CD14-positive monocyte (primary cell): ENCODE measurements around the gene ITLN1. TPM values are rescaled to one million over a fixed set of nuclear protein-coding genes. Genes with fewer than 3 reads are reported as not detected.

Experiments
- DNase-seq, 3 donors: peaks; one replicate each; pipeline ENCODE4 v3.0.0-alpha.2; 2011 to 2022
- H2AFZ ChIP-seq: 2 replicates; pipeline ENCODE4 v1.6.0; 2012; ENCODE audit warnings: mild to moderate bottlenecking, low read depth, low read length, inconsistent platforms; ENCODE audit not compliant: insufficient read depth, poor library complexity, severe bottlenecking
- H3K27ac ChIP-seq, 2 donors: 1 replicate in 1 of 2; 2 replicates in 1 of 2; pipeline ENCODE4 v1.5.1; 2012 to 2013; ENCODE audit warnings: low read length in 2 of 2, control low read depth in 1 of 2, inconsistent platforms in 1 of 2, low read depth in 1 of 2, mild to moderate bottlenecking in 1 of 2
- H3K27me3 ChIP-seq, 2 donors: one replicate each; pipeline versions ENCODE4 v1.6.0 to v1.6.1; 2011 to 2013; ENCODE audit warnings: low read length in 2 of 2; ENCODE audit not compliant: control insufficient read depth in 2 of 2, insufficient read depth in 2 of 2
- H3K36me3 ChIP-seq, 2 donors: replicated peaks in 1 of 2; 1 replicate in 1 of 2; 2 replicates in 1 of 2; pipeline versions ENCODE4 v1.5.1 to v1.6.1; 2012 to 2013; ENCODE audit warnings: low read length in 2 of 2, control low read depth in 1 of 2, inconsistent platforms in 1 of 2, mild to moderate bottlenecking in 1 of 2; ENCODE audit not compliant: insufficient read depth in 2 of 2, control insufficient read depth in 1 of 2
- H3K4me1 ChIP-seq, 2 donors: 1 replicate in 1 of 2; 2 replicates in 1 of 2; pipeline versions ENCODE4 v1.5.1 to v1.6.1; 2012 to 2013; ENCODE audit warnings: low read length in 2 of 2, control low read depth in 1 of 2, inconsistent platforms in 1 of 2, mild to moderate bottlenecking in 1 of 2, moderate library complexity in 1 of 2; ENCODE audit not compliant: insufficient read depth in 2 of 2, control insufficient read depth in 1 of 2
- H3K4me2 ChIP-seq: replicated peaks from 2 replicates; pipeline ENCODE3; 2012; ENCODE audit warnings: low read length, moderate library complexity, mild to moderate bottlenecking; ENCODE audit not compliant: poor library complexity, severe bottlenecking; ENCODE audit errors: extremely low read depth
- H3K4me3 ChIP-seq, 3 experiments: fragments of 200-600 bp in 1 of 3; sonication (generic) in 1 of 3; replicated peaks in 1 of 3; 1 replicate in 2 of 3; 2 replicates in 1 of 3; pipeline ENCODE4 v1.5.1; 2011 to 2013; ENCODE audit warnings: low read length in 3 of 3, mild to moderate bottlenecking in 3 of 3, control low read depth in 2 of 3, low read depth in 2 of 3, inconsistent platforms in 1 of 3, moderate library complexity in 1 of 3
- H3K79me2 ChIP-seq: 2 replicates; pipeline ENCODE4 v1.6.0; 2012; ENCODE audit warnings: mild to moderate bottlenecking, control low read depth, inconsistent platforms, low read length, moderate library complexity; ENCODE audit not compliant: insufficient read depth
- H3K9ac ChIP-seq: 2 replicates; pipeline ENCODE4 v1.6.0; 2017; ENCODE audit warnings: low read length, mild to moderate bottlenecking; ENCODE audit not compliant: insufficient read depth, poor library complexity, severe bottlenecking
- H3K9me3 ChIP-seq, 2 donors: replicated peaks in 1 of 2; 1 replicate in 1 of 2; 2 replicates in 1 of 2; pipeline versions ENCODE4 v1.5.1 to v1.6.1; 2012 to 2013; ENCODE audit warnings: low read length in 2 of 2, control low read depth in 1 of 2; ENCODE audit not compliant: control insufficient read depth in 1 of 2, insufficient read depth in 1 of 2
- H4K20me1 ChIP-seq: 2 replicates; pipeline ENCODE4 v1.6.0; 2012; ENCODE audit warnings: mild to moderate bottlenecking, low read length, control low read depth, moderate library complexity; ENCODE audit not compliant: insufficient read depth
- H3K27ac Mint-ChIP-seq, 7 donors: one replicate each; pipeline ENCODE4 v1.8.0; 2020; ENCODE audit warnings: mild to moderate bottlenecking in 7 of 7, mixed read lengths in 7 of 7, moderate library complexity in 6 of 7, inconsistent platforms in 2 of 7
- H3K27me3 Mint-ChIP-seq, 3 donors: one replicate each; pipeline ENCODE4 v1.8.0; 2021 to 2022; ENCODE audit warnings: low read depth in 3 of 3, mild to moderate bottlenecking in 3 of 3, mixed read lengths in 3 of 3, moderate library complexity in 3 of 3, inconsistent platforms in 1 of 3
- H3K36me3 Mint-ChIP-seq, 2 donors: one replicate each; pipeline ENCODE4 v1.8.0; 2020; ENCODE audit warnings: mixed read lengths in 2 of 2, inconsistent platforms in 1 of 2, mild to moderate bottlenecking in 1 of 2
- H3K4me1 Mint-ChIP-seq: one replicate; pipeline ENCODE4 v1.8.0; 2020; ENCODE audit warnings: mild to moderate bottlenecking, mixed read lengths
- H3K4me3 Mint-ChIP-seq, 2 donors: one replicate each; pipeline ENCODE4 v1.8.0; 2020; ENCODE audit warnings: mild to moderate bottlenecking in 2 of 2, mixed read lengths in 2 of 2, moderate library complexity in 1 of 2
- H3K9me3 Mint-ChIP-seq, 7 donors: one replicate each; pipeline ENCODE4 v1.8.0; 2020 to 2022; ENCODE audit warnings: mixed read lengths in 7 of 7, mild to moderate bottlenecking in 6 of 7, moderate library complexity in 6 of 7, inconsistent platforms in 2 of 7
- WGBS: methylation state at CpG from one replicate; pipeline ENCODE4 v1.1.5; 2013; ENCODE audit warnings: missing lambda C conversion rate; ENCODE audit not compliant: insufficient coverage; 5-methylcytosine and 5-hydroxymethylcytosine counted together
- intact Hi-C, 2 donors: fragments of 100-400 bp; cut with micrococcal nuclease; formaldehyde crosslinking; loops; one replicate each; pipeline versions ENCODE4 v1.15.0 to v1.15.1; 2023
- polyA plus RNA-seq, 3 donors: library from polyadenylated mRNA; depleted of rRNA in 1 of 3; unstranded in 2 of 3; stranded (reverse) in 1 of 3; fragments of 300-500 nt in 2 of 3; fragments of >200 nt in 1 of 3; fragmentation: Illumina TruSeq in 2 of 3; gene quantifications; 1 replicate in 2 of 3; 2 replicates in 1 of 3; pipeline ENCODE4 v1.2.3, GENCODE V29; 2012 to 2021
- TF ChIP-seq, protein P1 (sequence below): fragments of 200-600 bp; IDR thresholded peaks from one replicate; pipeline ENCODE4 v1.8.0; 2022; ENCODE audit warnings: antibody characterized with exemption, mild to moderate bottlenecking

The ITLN1 gene
- polyA plus RNA-seq, 3 donors: 1.2 to 1.6 (median 1.3) TPM

DNA sequence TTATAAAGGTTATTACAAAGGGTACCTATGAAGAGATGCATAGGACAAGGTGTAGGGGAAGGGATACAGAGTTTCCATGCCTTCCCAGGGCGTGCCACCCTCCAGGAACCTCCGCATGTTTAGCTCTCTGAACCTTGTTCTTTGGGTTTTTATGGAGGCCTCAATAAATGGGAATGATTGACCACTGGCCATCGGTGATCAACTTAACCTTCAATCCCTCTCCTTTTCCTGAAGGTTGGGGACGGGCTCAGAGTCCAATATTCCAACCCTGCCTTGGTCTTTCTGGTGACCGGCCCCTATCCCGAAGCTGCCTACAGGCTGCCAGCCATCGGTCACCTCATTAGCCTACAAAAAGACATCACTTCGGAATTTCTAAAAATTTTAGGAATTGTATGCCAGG is 34.0 kb downstream of the ITLN1 start:
- intact Hi-C loops: no loop called here
- Histone ChIP-seq H3K27me3 (no peaks in the 10 kb centered on the region), H3K4me3 (no peak overlapping the region), H3K79me2 (peaks cover 78% of the 10 kb centered on the region), H3K36me3 (peaks cover 34 to 68% of the 10 kb centered on the region in 2 donors), H4K20me1 (peaks cover 89% of the 10 kb centered on the region), H3K9me3 (no peaks in the 10 kb centered on the region), H2AFZ (no peak overlapping the region), H3K4me2 (no peak overlapping the region), H3K27ac (no peak overlapping the region), H3K4me1 (peaks cover 2 to 7% of the 10 kb centered on the region in 2 donors), H3K9ac (no peak overlapping the region)
- peaks cover 0 to 3% (median 0%) of the 10 kb centered on the region in 3 donors for H3K27me3 Mint-ChIP-seq
- H3K27ac Mint-ChIP-seq: peak overlapping the region in 1 of 7 donors; percentile 24
- peaks cover 5% of the 10 kb centered on the region for H3K4me1 Mint-ChIP-seq
- TF ChIP-seq, protein P1, sequence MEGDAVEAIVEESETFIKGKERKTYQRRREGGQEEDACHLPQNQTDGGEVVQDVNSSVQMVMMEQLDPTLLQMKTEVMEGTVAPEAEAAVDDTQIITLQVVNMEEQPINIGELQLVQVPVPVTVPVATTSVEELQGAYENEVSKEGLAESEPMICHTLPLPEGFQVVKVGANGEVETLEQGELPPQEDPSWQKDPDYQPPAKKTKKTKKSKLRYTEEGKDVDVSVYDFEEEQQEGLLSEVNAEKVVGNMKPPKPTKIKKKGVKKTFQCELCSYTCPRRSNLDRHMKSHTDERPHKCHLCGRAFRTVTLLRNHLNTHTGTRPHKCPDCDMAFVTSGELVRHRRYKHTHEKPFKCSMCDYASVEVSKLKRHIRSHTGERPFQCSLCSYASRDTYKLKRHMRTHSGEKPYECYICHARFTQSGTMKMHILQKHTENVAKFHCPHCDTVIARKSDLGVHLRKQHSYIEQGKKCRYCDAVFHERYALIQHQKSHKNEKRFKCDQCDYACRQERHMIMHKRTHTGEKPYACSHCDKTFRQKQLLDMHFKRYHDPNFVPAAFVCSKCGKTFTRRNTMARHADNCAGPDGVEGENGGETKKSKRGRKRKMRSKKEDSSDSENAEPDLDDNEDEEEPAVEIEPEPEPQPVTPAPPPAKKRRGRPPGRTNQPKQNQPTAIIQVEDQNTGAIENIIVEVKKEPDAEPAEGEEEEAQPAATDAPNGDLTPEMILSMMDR: no peak
- no CpG with 5 or more reads among the region's 8 CpGs for WGBS
- H3K36me3 Mint-ChIP-seq: peaks cover 34 to 65% of the 10 kb centered on the region in 2 donors
- DNase-seq: no peak
- no peak overlapping the region for H3K4me3 Mint-ChIP-seq
- peaks cover 0 to 5% (median 1%) of the 10 kb centered on the region in 7 donors for H3K9me3 Mint-ChIP-seq

- Histone ChIP-seq H4K20me1 (peaks cover 89% of the 10 kb centered on the region), H3K27me3 (no peaks in the 10 kb centered on the region), H3K9me3 (no peaks in the 10 kb centered on the region), H3K4me3 (no peak overlapping the region), H3K4me1 (peaks cover 0 to 3% of the 10 kb centered on the region in 2 donors), H3K9ac (no peak overlapping the region), H2AFZ (no peak overlapping the region), H3K36me3 (peaks cover 30 to 63% of the 10 kb centered on the region in 2 donors), H3K4me2 (no peak overlapping the region), H3K79me2 (peaks cover 78% of the 10 kb centered on the region), H3K27ac (no peak overlapping the region)
- peaks cover 0 to 5% (median 1%) of the 10 kb centered on the region in 7 donors for H3K9me3 Mint-ChIP-seq
- peaks cover 36 to 70% of the 10 kb centered on the region in 2 donors for H3K36me3 Mint-ChIP-seq
- no peak for DNase-seq
- peak overlapping the region in 2 of 7 donors; percentile 24 for H3K27ac Mint-ChIP-seq
- TF ChIP-seq, protein P1: no peak
- H3K4me3 Mint-ChIP-seq: no peak overlapping the region
- intact Hi-C loops: no loop called here
- H3K27me3 Mint-ChIP-seq: peaks cover 0 to 3% (median 0%) of the 10 kb centered on the region in 3 donors
- 59% methylated on average over 2 of the region's 5 CpGs for WGBS
- H3K4me1 Mint-ChIP-seq: peaks cover 8% of the 10 kb centered on the region
These were observed 34.4 kb downstream of the ITLN1 start for GRCh38 chr1:160850541-160850940.
